SK-N-SH (cell line): ENCODE data around the gene POLD2. TPM values are rescaled to one million over a fixed set of nuclear protein-coding genes. Genes with fewer than 3 reads are reported as not detected.

Source experiments
- CTCF ChIA-PET: fragments of 300-600, 350-600 bp; formaldehyde crosslinking; extraction: SDS; loops from one replicate; lab custom pipeline; 2021; lab: Yijun Ruan, JAX
- POLR2A ChIA-PET: fragments of 350-600 bp; sonication (Branson Sonifier 250); formaldehyde crosslinking; extraction: SDS; loops from one replicate; lab custom pipeline; 2020; ENCODE audit warnings: antibody characterized with exemption, inconsistent platforms; lab: Yijun Ruan, JAX
- DNase-seq: peaks from one replicate; pipeline ENCODE4 v3.0.0; 2012
- H2AFZ ChIP-seq: fragments of 200-600 bp; sonication (generic); 2 replicates; pipeline ENCODE4 v1.8.1; 2016; ENCODE audit warnings: antibody characterized with exemption, mild to moderate bottlenecking, low read depth
- H3F3A ChIP-seq: fragments of 200-600 bp; sonication (generic); replicated peaks from 2 replicates; pipeline ENCODE3; 2016; ENCODE audit warnings: antibody characterized with exemption, mild to moderate bottlenecking; ENCODE audit not compliant: insufficient read depth
- H3K27ac ChIP-seq, 2 experiments: fragments of 200-500 bp in 1 of 2; fragments of 200-600 bp in 1 of 2; sonication (Bioruptor generic) in 1 of 2; sonication (generic), shearing (Covaris generic) in 1 of 2; 2 replicates each; pipeline versions ENCODE4 v1.5.1 to v1.6.1; 2014 to 2016; ENCODE audit warnings: low read depth in 2 of 2, inconsistent platforms in 1 of 2, low read length in 1 of 2, mild to moderate bottlenecking in 1 of 2, mixed read lengths in 1 of 2
- H3K27me3 ChIP-seq: fragments of 200-600 bp; sonication (generic), shearing (Covaris generic); 2 replicates; pipeline ENCODE4 v1.6.1; 2016; ENCODE audit warnings: mixed run types; ENCODE audit not compliant: insufficient read depth
- H3K36me3 ChIP-seq, 2 experiments: fragments of 200-500 bp in 1 of 2; fragments of 200-600 bp in 1 of 2; sonication (Bioruptor generic) in 1 of 2; sonication (generic) in 1 of 2; replicated peaks in 1 of 2; 2 replicates each; pipeline versions ENCODE3 to v1.5.1; 2014 to 2016; ENCODE audit warnings: low read length in 1 of 2, mild to moderate bottlenecking in 1 of 2; ENCODE audit not compliant: insufficient read depth in 2 of 2, control insufficient read depth in 1 of 2
- H3K4me1 ChIP-seq, 2 experiments: fragments of 200-500 bp in 1 of 2; fragments of 200-600 bp in 1 of 2; sonication (Bioruptor generic) in 1 of 2; sonication (generic), shearing (Covaris generic) in 1 of 2; 2 replicates each; pipeline versions ENCODE4 v1.5.1 to v1.6.1; 2014 to 2016; ENCODE audit warnings: low read depth in 1 of 2, low read length in 1 of 2, mixed run types in 1 of 2; ENCODE audit not compliant: insufficient read depth in 2 of 2, control insufficient read depth in 1 of 2
- H3K4me2 ChIP-seq: fragments of 200-600 bp; sonication (generic), shearing (Covaris generic); 2 replicates; pipeline ENCODE4 v1.6.1; 2017; ENCODE audit warnings: mixed run types
- H3K4me3 ChIP-seq, 2 experiments: fragments of 200-500 bp in 1 of 2; fragments of 200-600 bp in 1 of 2; sonication (Bioruptor generic) in 1 of 2; sonication (generic), shearing (Covaris generic) in 1 of 2; 2 replicates each; pipeline versions ENCODE4 v1.5.1 to v1.8.1; 2014 to 2016; ENCODE audit warnings: low read depth in 2 of 2, inconsistent platforms in 1 of 2, low read length in 1 of 2, mild to moderate bottlenecking in 1 of 2, mixed read lengths in 1 of 2, moderate library complexity in 1 of 2
- H3K79me2 ChIP-seq: fragments of 200-600 bp; sonication (generic); 2 replicates; pipeline ENCODE4 v1.8.1; 2017; ENCODE audit warnings: mild to moderate bottlenecking; ENCODE audit not compliant: insufficient read depth
- H3K9ac ChIP-seq: fragments of 200-600 bp; sonication (generic); 2 replicates; pipeline ENCODE4 v1.6.1; 2017; ENCODE audit warnings: mixed run types
- H3K9me2 ChIP-seq: fragments of 200-600 bp; sonication (generic); 2 replicates; pipeline ENCODE4 v1.6.1; 2017; ENCODE audit warnings: mixed run types
- H3K9me3 ChIP-seq: fragments of 200-600 bp; sonication (generic); 2 replicates; pipeline ENCODE4 v1.6.1; 2017; ENCODE audit warnings: mixed run types, mild to moderate bottlenecking, moderate library complexity
- H4K20me1 ChIP-seq: fragments of 200-600 bp; sonication (generic); 2 replicates; pipeline ENCODE4 v1.6.1; 2017; ENCODE audit warnings: mild to moderate bottlenecking, mixed run types; ENCODE audit not compliant: insufficient read depth
- ELF1 ChIP-seq: IDR thresholded peaks from 2 replicates; pipeline ENCODE4 v1.4.0; 2012
- FOXM1 ChIP-seq: IDR thresholded peaks from 2 replicates; pipeline ENCODE4 v1.4.0; 2012; ENCODE audit warnings: low read depth, mild to moderate bottlenecking
- GABPA ChIP-seq: IDR thresholded peaks from 2 replicates; pipeline ENCODE4 v1.4.0; 2012; ENCODE audit warnings: low read depth, mild to moderate bottlenecking
- NFIC ChIP-seq: IDR thresholded peaks from 2 replicates; pipeline ENCODE4 v1.4.0; 2012; ENCODE audit warnings: borderline replicate concordance
- PBX3 ChIP-seq: IDR thresholded peaks from 2 replicates; pipeline ENCODE4; 2012
- POLR2AphosphoS5 ChIP-seq: IDR thresholded peaks from 2 replicates; pipeline ENCODE4 v1.6.1; 2012; ENCODE audit warnings: low read depth, low read length
- REST ChIP-seq: IDR thresholded peaks from 2 replicates; pipeline ENCODE4 v1.6.1; 2012; ENCODE audit warnings: mild to moderate bottlenecking, low read depth, low read length, moderate library complexity
- TAF1 ChIP-seq: IDR thresholded peaks from 2 replicates; pipeline ENCODE4 v1.6.1; 2012; ENCODE audit warnings: low read depth, mild to moderate bottlenecking, low read length, moderate library complexity, borderline replicate concordance
- TCF12 ChIP-seq: IDR thresholded peaks from 2 replicates; pipeline ENCODE4 v1.4.0; 2012
- USF1 ChIP-seq: IDR thresholded peaks from 2 replicates; pipeline ENCODE4 v1.4.0; 2012; ENCODE audit warnings: low read depth, borderline replicate concordance
- USF2 ChIP-seq: fragments of 150-350 bp; IDR thresholded peaks from 2 replicates; pipeline ENCODE4 v1.6.1; 2017; ENCODE audit warnings: antibody characterized with exemption, low read length, low read depth, borderline replicate concordance
- YY1 ChIP-seq: IDR thresholded peaks from 2 replicates; pipeline ENCODE4 v1.4.0; 2012; ENCODE audit warnings: low read depth, mild to moderate bottlenecking
- WGBS: methylation state at CpG from one replicate; pipeline ENCODE4 v1.1.6; 2017; ENCODE audit warnings: low lambda C conversion rate; 5-methylcytosine and 5-hydroxymethylcytosine counted together
- polyA plus RNA-seq, 3 experiments: library from polyadenylated mRNA; depleted of rRNA; stranded (reverse); fragments of >200 nt; gene quantifications; 2 replicates each; pipeline ENCODE4 v1.2.3, GENCODE V29; 2012

POLD2 gene
- polyA plus RNA-seq, 1 of the 3 experiments (the other 2 are of a cell fraction) = 194 TPM

- H3F3A ChIP-seq = peaks cover 39% of the 10 kb centered on the region
- TF ChIP-seq POLR2AphosphoS5 = peak; percentile 70; the same call in 1 of the 2 replicates
- TF ChIP-seq REST = no peak
- TF ChIP-seq USF1 = no peak
- TF ChIP-seq YY1 = no peak
- TF ChIP-seq USF2 = 0 out of 2 replicates have a peak, but pooled peaks have one; percentile 4
- TF ChIP-seq ELF1 = no peak
- TF ChIP-seq FOXM1 = no peak
- TF ChIP-seq TCF12 = no peak
- peak overlapping the region in 1 of 2 experiments; percentile 18; a peak in 1 of 4 replicates for H3K27ac ChIP-seq
- no peak overlapping the region for H3K4me3 ChIP-seq
- H3K27me3 ChIP-seq = no peaks in the 10 kb centered on the region
- H2AFZ ChIP-seq = no peak overlapping the region
- no peaks in the 10 kb centered on the region for H3K9me2 ChIP-seq
- no peak for DNase-seq
- H3K9ac ChIP-seq = no peak overlapping the region
- peaks cover 1 to 16% of the 10 kb centered on the region in 2 experiments for H3K36me3 ChIP-seq
- no peaks in the 10 kb centered on the region for H4K20me1 ChIP-seq
- peaks cover 4 to 43% of the 10 kb centered on the region in 2 experiments for H3K4me1 ChIP-seq
- H3K79me2 ChIP-seq = no peaks in the 10 kb centered on the region
- ChIA-PET CTCF (interaction anchor here (0.6 to 1.3 kb wide), 2 partner anchors 9 to 21 kb away, joined by 3 to 4 read pairs; partner anchors contain the start of gene DBNL), POLR2A (interaction anchor here (1.0 to 1.9 kb wide), 6 partner anchors 9 to 57 kb away, joined by 4 to 11 read pairs (median 4); partner anchors contain the start of genes DBNL and POLD2)
- no peak overlapping the region for H3K4me2 ChIP-seq
- no peaks in the 10 kb centered on the region for H3K9me3 ChIP-seq
- 86% methylated on average over 6 of the region's 6 CpGs for WGBS
These were observed 57.3 kb downstream of the POLD2 start for GRCh38 chr7:44066111-44066460.

GRCh38 chr7:44065431-44066110 is 57.8 kb downstream of the POLD2 start, which contains the start of gene PGAM2:
TSS of gene PGAM2 (minus strand) at chr7:44065567. CDS start at chr7:44065529, 38 bp downstream.
- peak; percentile 72 for DNase-seq
- peaks cover 34% of the 10 kb centered on the region for H3F3A ChIP-seq
- H3K9ac ChIP-seq = no peak within 1 kb of the TSS
- H3K9me3 ChIP-seq = no peaks in the 10 kb centered on the region
- CTCF ChIA-PET = interaction anchor here (0.6 to 2.5 kb wide), 3 partner anchors 9 to 131 kb away, joined by 3 to 11 read pairs (median 4); partner anchors contain the start of gene DBNL
- no peaks in the 10 kb centered on the region for H3K79me2 ChIP-seq
- peaks cover 4 to 43% of the 10 kb centered on the region in 2 experiments for H3K4me1 ChIP-seq
- peak within 1 kb of the TSS in 1 of 2 experiments; percentile 13; a peak in 1 of 4 replicates for H3K4me3 ChIP-seq
- H3K27me3 ChIP-seq = no peaks in the 10 kb centered on the region
- peaks cover 6 to 21% of the 10 kb centered on the region in 2 experiments for H3K36me3 ChIP-seq
- peak within 1 kb of the TSS in 1 of 2 experiments; percentile 18; a peak in 1 of 4 replicates for H3K27ac ChIP-seq
- WGBS = 51% methylated on average over 13 of the region's 14 CpGs
- H3K9me2 ChIP-seq = no peaks in the 10 kb centered on the region
- POLR2A ChIA-PET = interaction anchor here (0.8 to 1.9 kb wide), 7 partner anchors 8 to 1503 kb away, joined by 3 to 11 read pairs (median 4); partner anchors contain the start of genes DBNL and POLD2
- no peak within 1 kb of the TSS for H2AFZ ChIP-seq
- H3K4me2 ChIP-seq = no peak within 1 kb of the TSS
- no peaks in the 10 kb centered on the region for H4K20me1 ChIP-seq
- TF ChIP-seq USF2 = no peak
- TF ChIP-seq REST = no peak
- TF ChIP-seq NFIC = no peak
- TF ChIP-seq PBX3 = peak; percentile 72
- TF ChIP-seq TAF1 = no peak
- no peak for TF ChIP-seq USF1
- TF ChIP-seq GABPA = no peak
